ENCODE results near the gene UQCC5.

Gene UQCC5

DNA sequence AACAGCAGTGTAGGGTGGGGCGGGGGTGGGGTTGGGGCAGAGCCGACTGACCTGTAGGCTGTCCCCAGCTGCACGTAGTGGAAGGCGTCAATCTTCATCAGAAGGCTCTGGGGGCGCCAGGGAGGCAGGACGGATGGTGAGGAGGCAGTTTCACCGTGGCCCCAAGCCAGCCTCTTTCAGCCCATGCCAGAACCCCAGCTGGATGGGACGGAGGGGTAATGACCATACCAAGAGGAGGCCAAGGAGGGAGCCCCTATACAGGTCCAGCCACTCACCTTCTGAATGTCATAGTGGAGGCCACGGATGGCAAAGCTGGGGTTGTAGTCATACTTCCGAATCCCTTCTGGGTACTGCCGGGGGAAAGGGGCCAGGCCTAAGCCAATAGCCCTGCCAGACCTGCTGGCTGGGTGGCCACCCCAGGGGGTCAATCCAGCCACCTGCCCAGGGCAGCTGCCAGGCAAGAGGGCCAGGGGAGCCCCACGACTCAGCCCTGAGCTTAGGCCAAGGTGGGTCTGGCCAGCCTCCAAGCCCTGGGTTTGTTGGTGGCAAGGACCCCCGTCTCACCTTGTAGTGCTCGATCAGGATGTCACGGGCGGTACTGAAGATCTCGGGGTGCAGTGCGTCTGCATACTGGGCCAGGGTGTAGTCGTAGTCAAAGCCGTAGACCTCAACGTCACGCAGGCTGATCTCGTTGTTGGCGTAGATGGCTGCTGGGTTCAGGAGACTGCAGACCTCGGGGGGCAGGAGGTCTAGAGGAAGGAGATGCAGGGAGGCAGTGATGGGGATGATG, 7.6 kb upstream of the UQCC5 start:
- H3K4me3 ChIP-seq (ENCODE audit: low read depth, low read length) = no peak overlapping the region
- TF ChIP-seq, protein P1, sequence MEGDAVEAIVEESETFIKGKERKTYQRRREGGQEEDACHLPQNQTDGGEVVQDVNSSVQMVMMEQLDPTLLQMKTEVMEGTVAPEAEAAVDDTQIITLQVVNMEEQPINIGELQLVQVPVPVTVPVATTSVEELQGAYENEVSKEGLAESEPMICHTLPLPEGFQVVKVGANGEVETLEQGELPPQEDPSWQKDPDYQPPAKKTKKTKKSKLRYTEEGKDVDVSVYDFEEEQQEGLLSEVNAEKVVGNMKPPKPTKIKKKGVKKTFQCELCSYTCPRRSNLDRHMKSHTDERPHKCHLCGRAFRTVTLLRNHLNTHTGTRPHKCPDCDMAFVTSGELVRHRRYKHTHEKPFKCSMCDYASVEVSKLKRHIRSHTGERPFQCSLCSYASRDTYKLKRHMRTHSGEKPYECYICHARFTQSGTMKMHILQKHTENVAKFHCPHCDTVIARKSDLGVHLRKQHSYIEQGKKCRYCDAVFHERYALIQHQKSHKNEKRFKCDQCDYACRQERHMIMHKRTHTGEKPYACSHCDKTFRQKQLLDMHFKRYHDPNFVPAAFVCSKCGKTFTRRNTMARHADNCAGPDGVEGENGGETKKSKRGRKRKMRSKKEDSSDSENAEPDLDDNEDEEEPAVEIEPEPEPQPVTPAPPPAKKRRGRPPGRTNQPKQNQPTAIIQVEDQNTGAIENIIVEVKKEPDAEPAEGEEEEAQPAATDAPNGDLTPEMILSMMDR (IDR thresholded peaks at IDR 0.05; ENCODE audit: borderline replicate concordance, insufficient read depth, low read depth, low read length) = no peak

DNA sequence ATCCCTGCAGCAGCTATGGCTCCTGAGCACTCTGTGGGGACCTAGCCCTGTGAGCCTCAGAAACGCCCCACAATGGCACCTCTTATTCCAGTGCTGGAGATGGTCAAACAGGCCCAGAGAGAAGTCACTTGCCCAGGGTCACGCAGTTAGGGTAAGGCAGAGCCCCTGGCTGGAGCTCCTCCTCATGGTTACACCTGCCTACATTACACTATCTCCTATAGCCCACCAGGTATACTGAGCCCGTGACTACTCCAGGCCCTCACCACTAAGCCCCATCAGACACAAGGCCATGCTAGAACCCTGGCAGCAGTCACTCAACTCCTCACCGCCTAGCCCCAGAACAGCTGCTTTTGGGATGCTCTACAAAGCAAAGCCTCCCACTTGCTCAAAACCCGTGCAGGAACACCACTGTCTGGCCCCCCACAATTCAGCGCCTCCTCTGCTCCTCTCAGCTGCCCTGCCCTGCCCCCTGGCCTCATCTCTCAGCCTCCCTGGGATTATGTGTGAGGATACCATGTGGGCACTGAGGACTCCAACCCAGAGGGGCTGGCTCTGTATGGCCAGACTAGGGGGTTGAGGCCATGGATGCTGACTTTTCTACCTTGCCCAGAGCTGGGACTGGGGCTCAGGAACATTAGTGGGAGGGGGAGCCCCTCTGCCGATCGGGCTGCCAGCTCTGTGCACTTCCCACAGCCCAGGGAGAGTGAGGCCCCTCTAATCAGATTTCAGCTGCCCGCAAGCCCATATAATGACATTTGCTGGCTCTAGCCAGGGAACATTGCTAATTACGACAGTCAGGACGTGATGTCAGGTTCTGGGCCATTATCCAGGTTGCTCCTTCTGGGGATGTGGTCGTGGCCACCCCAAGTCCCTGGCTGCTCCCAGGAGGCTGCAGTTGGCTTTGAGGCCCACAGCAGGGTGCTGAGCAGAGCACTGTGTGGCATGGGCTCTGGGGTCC, 6.8 kb upstream of the UQCC5 start:
- TF ChIP-seq, protein P1 (IDR thresholded peaks at IDR 0.05; ENCODE audit: borderline replicate concordance, insufficient read depth, low read depth, low read length) = no peak
- no peak overlapping the region for H3K4me3 ChIP-seq (ENCODE audit: low read depth, low read length)

DNA sequence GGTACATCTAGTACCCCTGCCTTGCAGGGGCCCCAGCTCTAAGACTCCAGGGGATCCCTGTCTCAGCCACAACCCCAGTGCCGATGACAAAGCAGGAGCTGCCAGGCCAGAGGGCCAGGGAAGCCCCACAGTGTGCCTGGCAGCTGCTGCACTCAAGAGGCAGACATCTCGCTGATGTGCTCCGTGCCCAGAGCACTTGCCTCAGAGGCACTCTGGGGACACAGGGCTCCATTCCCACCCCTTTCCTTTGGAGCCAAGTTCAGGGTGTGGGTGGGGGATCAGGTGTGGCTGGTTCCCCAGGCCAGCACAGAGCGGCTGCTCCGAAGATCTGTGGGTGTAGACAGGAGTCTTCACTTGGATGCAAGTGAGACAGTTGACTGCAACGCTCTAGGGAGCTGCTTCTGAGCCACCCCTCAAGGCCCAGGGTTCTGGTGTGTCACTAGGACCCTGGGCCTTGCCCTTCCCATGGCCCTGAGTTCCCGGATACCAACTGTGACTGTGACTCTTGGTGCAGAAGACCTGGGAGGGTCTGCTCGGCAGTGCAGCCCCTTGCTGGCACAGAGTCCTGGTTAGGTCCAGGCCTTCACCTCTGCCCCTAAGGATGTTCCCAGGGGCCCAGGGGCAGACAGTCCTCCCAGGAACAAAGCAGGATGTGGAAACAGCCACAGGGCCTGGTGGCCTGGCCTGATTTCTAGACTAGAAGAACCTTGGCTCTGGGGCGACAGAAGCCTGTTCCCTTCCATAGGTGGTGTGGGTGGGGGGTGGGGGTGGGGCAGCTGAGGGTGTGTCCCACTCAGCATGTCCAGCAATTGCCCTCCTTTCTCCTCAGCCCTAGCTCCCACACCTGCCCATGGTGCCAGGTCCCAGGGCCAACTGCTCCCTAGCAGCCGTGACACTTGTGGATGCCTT, 5.2 kb upstream of the UQCC5 start:
- TF ChIP-seq, protein P1 (IDR thresholded peaks at IDR 0.05; ENCODE audit: borderline replicate concordance, insufficient read depth, low read depth, low read length) = no peak
- no peak overlapping the region for H3K4me3 ChIP-seq (ENCODE audit: low read depth, low read length)

DNA sequence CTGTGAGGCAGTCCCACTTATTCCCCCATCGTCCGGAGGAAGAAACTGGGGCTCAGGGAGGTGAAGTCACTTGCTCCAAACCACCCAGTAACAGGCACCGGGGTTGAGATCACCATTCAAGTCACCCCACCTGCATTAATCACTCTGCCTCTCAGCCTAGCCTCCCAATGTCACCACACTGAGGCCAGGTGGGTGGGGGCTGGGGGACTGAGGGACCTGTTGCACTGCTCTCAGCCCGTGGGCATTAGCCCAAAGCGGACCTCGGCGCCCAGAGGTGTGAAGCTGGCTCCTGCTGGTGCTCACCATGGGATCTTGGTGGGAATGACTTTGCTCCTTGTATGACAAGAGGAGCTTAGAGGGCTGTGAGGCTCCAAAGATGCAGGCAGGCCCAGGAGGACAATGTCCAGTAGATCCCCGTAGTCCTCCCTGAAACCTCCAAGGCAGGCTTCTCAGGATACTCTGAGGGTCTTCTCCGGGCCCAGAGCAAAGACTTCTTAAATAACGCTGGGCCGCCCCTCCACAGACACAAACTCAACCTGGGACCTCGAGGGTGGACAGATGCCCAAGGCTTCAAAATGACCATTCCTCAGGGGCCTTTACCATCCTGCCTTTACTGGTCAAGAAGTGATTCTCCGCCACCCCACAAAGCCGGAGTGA, 4.4 kb upstream of the UQCC5 start:
- TF ChIP-seq, protein P1 (IDR thresholded peaks at IDR 0.05; ENCODE audit: borderline replicate concordance, insufficient read depth, low read depth, low read length) = no peak
- H3K4me3 ChIP-seq (ENCODE audit: low read depth, low read length) = peak overlapping the region; percentile 80

DNA sequence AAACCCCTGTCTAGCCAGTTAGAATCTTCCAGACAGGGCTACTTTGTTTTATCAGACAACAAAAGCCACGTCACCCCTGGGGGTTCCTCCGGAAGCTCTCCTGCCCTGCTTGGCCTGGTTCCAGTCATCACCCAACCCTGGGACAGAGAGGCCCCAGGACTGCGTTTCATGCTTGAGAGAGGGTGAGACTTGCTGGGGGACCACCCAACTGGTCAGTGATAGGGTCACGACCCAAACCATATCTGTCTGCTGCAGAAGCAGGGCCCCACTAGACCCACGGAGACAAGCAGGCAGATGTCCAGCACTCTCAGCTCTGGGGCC, 3.9 kb upstream of the UQCC5 start:
- TF ChIP-seq, protein P1 (IDR thresholded peaks at IDR 0.05; ENCODE audit: borderline replicate concordance, insufficient read depth, low read depth, low read length) = no peak
- H3K4me3 ChIP-seq (ENCODE audit: low read depth, low read length) = peak overlapping the region; percentile 80

All from GM12875 (cell line).